ENCODE measurements around the gene PTPRJ.

DNA sequence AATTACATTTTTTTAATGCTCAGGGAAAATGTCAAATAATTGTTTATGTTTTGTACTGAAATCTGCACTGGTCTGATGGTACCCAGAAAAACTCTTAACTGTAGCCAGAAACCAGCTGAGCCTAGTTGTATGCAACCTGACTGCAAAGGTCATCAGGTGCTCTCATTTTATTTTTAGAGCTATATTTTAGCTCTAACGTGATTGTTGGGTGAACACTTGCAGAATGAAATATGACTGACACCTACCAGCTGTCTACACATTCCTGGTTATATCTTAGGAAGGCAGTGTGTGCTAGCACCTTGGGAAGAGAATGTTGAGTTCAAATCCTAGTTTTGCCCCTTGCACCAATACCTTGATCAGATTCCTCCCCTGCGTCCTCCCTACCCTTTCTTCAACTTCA is 23.6 kb downstream of the PTPRJ start:
- TF ChIP-seq, protein P1, sequence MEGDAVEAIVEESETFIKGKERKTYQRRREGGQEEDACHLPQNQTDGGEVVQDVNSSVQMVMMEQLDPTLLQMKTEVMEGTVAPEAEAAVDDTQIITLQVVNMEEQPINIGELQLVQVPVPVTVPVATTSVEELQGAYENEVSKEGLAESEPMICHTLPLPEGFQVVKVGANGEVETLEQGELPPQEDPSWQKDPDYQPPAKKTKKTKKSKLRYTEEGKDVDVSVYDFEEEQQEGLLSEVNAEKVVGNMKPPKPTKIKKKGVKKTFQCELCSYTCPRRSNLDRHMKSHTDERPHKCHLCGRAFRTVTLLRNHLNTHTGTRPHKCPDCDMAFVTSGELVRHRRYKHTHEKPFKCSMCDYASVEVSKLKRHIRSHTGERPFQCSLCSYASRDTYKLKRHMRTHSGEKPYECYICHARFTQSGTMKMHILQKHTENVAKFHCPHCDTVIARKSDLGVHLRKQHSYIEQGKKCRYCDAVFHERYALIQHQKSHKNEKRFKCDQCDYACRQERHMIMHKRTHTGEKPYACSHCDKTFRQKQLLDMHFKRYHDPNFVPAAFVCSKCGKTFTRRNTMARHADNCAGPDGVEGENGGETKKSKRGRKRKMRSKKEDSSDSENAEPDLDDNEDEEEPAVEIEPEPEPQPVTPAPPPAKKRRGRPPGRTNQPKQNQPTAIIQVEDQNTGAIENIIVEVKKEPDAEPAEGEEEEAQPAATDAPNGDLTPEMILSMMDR (optimal IDR thresholded peaks at IDR 0.05 in 1 of 3, IDR thresholded peaks at IDR 0.05 in 1 of 3, conservative IDR thresholded peaks at IDR 0.05 in 1 of 3; ENCODE audit: extremely low read depth in 1 of 3, insufficient read depth in 2 of 3, low read length in 3 of 3): no peak
- TF ChIP-seq EZH2 (IDR thresholded peaks at IDR 0.05; ENCODE audit: low read length): no peak
